Endothelial cell of umbilical vein (primary cell): ENCODE measurements around the gene SULT2B1. TPM values are rescaled to one million over a fixed set of nuclear protein-coding genes. Genes with fewer than 3 reads are reported as not detected.

Source experiments
- BruUV-seq: library from RNA; stranded (reverse); fragments of 400-500 nt; replicated peaks from 2 replicates; lab custom pipeline; 2021; lab: Mats Ljungman, UMichigan
- CTCF ChIA-PET: fragments of 300-600, 350-600 bp; sonication (Branson Sonifier 250); formaldehyde crosslinking; loops from one replicate; lab custom pipeline; 2021; ENCODE audit warnings: antibody characterized with exemption, inconsistent platforms; lab: Charles Lee
- POLR2A ChIA-PET: fragments of 300-600, 350-600 bp; sonication (Branson Sonifier 250); formaldehyde crosslinking; loops from one replicate; lab custom pipeline; 2021; ENCODE audit warnings: antibody characterized with exemption, inconsistent platforms; lab: Charles Lee
- DNase-seq: peaks from one replicate; pipeline ENCODE4 v3.0.0-alpha.2; 2011; ENCODE audit warnings: low read depth, low spot score
- FAIRE-seq: peaks from 2 replicates; lab custom pipeline; 2011; peaks lifted over from hg19 to GRCh38; lab: Jason Lieb, UNC
- H2AFZ ChIP-seq: 2 replicates; pipeline ENCODE4 v1.6.0; 2012; ENCODE audit warnings: low read depth, low read length, control low read depth, inconsistent platforms
- H3K27ac ChIP-seq: 2 replicates; pipeline ENCODE4 v1.5.1; 2011; ENCODE audit warnings: low read depth, mild to moderate bottlenecking, control low read depth, low read length, moderate library complexity; ENCODE audit not compliant: insufficient read depth
- H3K27me3 ChIP-seq, 2 experiments: 2 replicates each; pipeline versions ENCODE4 v1.6.0 to v1.6.1; 2011; ENCODE audit warnings: low read length in 2 of 2, mixed read lengths in 1 of 2; ENCODE audit not compliant: control insufficient read depth in 2 of 2, insufficient read depth in 2 of 2
- H3K36me3 ChIP-seq, 2 experiments: 2 replicates in 1 of 2; 3 replicates in 1 of 2; pipeline ENCODE4 v1.5.1; 2011; ENCODE audit warnings: low read length in 2 of 2, mild to moderate bottlenecking in 1 of 2, moderate library complexity in 1 of 2; ENCODE audit not compliant: control insufficient read depth in 2 of 2, insufficient read depth in 2 of 2; ENCODE audit errors: extremely low read depth in 1 of 2
- H3K4me1 ChIP-seq: 3 replicates; pipeline ENCODE4 v1.5.1; 2011; ENCODE audit warnings: mild to moderate bottlenecking, low read length; ENCODE audit not compliant: control insufficient read depth, insufficient read depth; ENCODE audit errors: extremely low read depth
- H3K4me2 ChIP-seq: 2 replicates; pipeline ENCODE4 v1.6.1; 2011; ENCODE audit warnings: low read length, control low read depth, mixed read lengths; ENCODE audit not compliant: insufficient read depth
- H3K4me3 ChIP-seq, 3 experiments: fragments of 200-600 bp in 1 of 3; sonication (generic), shearing (Covaris generic) in 1 of 3; replicated peaks in 1 of 3; 2 replicates each; pipeline ENCODE4 v1.5.1; 2011 to 2016; ENCODE audit warnings: control low read depth in 3 of 3, low read length in 3 of 3, mild to moderate bottlenecking in 2 of 3, inconsistent platforms in 1 of 3, low read depth in 1 of 3, moderate library complexity in 1 of 3; ENCODE audit not compliant: insufficient read depth in 1 of 3
- H3K79me2 ChIP-seq: 2 replicates; pipeline ENCODE4 v1.6.0; 2012; ENCODE audit warnings: low read length, inconsistent platforms; ENCODE audit not compliant: control insufficient read depth, insufficient read depth
- H3K9ac ChIP-seq: replicated peaks from 2 replicates; pipeline ENCODE3; 2011; ENCODE audit warnings: low read length, control low read depth; ENCODE audit not compliant: insufficient read depth; ENCODE audit errors: extremely low read depth
- H3K9me1 ChIP-seq: replicated peaks from 3 replicates; pipeline ENCODE4 v1.6.0; 2011; ENCODE audit warnings: mild to moderate bottlenecking, low read length; ENCODE audit not compliant: control insufficient read depth, insufficient read depth; ENCODE audit errors: extremely low read depth
- H3K9me3 ChIP-seq: replicated peaks from 2 replicates; pipeline ENCODE4 v1.5.1; 2012; ENCODE audit warnings: low read length, inconsistent platforms; ENCODE audit not compliant: control insufficient read depth, insufficient read depth
- H4K20me1 ChIP-seq: replicated peaks from 2 replicates; pipeline ENCODE3; 2011; ENCODE audit warnings: mild to moderate bottlenecking, low read length; ENCODE audit not compliant: control insufficient read depth, insufficient read depth; ENCODE audit errors: extremely low read depth
- EZH2 ChIP-seq: IDR thresholded peaks from 2 replicates; pipeline ENCODE4 v1.6.1; 2012; ENCODE audit warnings: borderline replicate concordance, low read depth, mild to moderate bottlenecking, moderate library complexity, low read length, inconsistent platforms; ENCODE audit not compliant: severe bottlenecking
- FOS ChIP-seq: IDR thresholded peaks from 2 replicates; pipeline ENCODE4 v1.6.1; 2011; ENCODE audit warnings: mild to moderate bottlenecking, low read length, moderate library complexity, borderline replicate concordance; ENCODE audit not compliant: insufficient read depth
- GATA2 ChIP-seq: IDR thresholded peaks from 2 replicates; pipeline ENCODE4 v1.7.0; 2011; ENCODE audit warnings: low read depth, mild to moderate bottlenecking, moderate library complexity, mixed read lengths, low read length; ENCODE audit not compliant: insufficient read length, insufficient read depth
- JUN ChIP-seq: IDR thresholded peaks from 2 replicates; pipeline ENCODE4 v1.6.1; 2011; ENCODE audit warnings: borderline replicate concordance, low read depth; ENCODE audit not compliant: insufficient read length, insufficient read depth
- MYC ChIP-seq: IDR thresholded peaks from one replicate; pipeline ENCODE4 v1.6.1; 2011; ENCODE audit warnings: mild to moderate bottlenecking, low read depth, low read length
- POLR2A ChIP-seq: IDR thresholded peaks from 2 replicates; pipeline ENCODE4 v1.6.1; 2012; ENCODE audit warnings: low read depth, mild to moderate bottlenecking, control low read depth, low read length
- POLR2AphosphoS5 ChIP-seq: IDR thresholded peaks from 2 replicates; pipeline ENCODE4 v1.6.1; 2012; ENCODE audit warnings: low read depth, mild to moderate bottlenecking, control low read depth, low read length, moderate library complexity; ENCODE audit not compliant: insufficient read depth
- dilution Hi-C: fragments of 300-500 bp; cut with MboI; formaldehyde crosslinking; loops from one replicate; pipeline ENCODE4 v1.15.0; 2019; ENCODE audit warnings: low sequenced_read_pairs; ENCODE audit not compliant: extremely low pct_ligation_motif_present
- intact Hi-C: fragments of 100-400 bp; cut with micrococcal nuclease; formaldehyde crosslinking; loops from one replicate; pipeline ENCODE4 v1.10.0; 2022
- polyA plus RNA-seq, 4 experiments: library from polyadenylated mRNA; depleted of rRNA in 3 of 4; stranded (reverse) in 3 of 4; unstranded in 1 of 4; fragments of >200 nt; gene quantifications; 2 replicates each; pipeline versions ENCODE4 v1.2.1 to v1.2.3, GENCODE V29; 2011 to 2012; ENCODE audit warnings: missing spikeins in 1 of 4
- total RNA-seq: library from RNA; stranded (reverse); gene quantifications from 2 replicates; pipeline ENCODE4 v1.2.3, GENCODE V29; 2021
- TF ChIP-seq, protein P1 (sequence below): IDR thresholded peaks from 2 replicates; pipeline ENCODE4 v1.6.1; 2011; ENCODE audit not compliant: insufficient read depth, insufficient read length
- TF ChIP-seq, protein P2 (sequence below), 2 donors: IDR thresholded peaks; 1 replicate in 1 of 2; 2 replicates in 1 of 2; pipeline ENCODE4 v1.5.1; 2011; ENCODE audit warnings: low read length in 2 of 2, mild to moderate bottlenecking in 2 of 2, moderate library complexity in 2 of 2, control low read depth in 1 of 2, inconsistent platforms in 1 of 2, low read depth in 1 of 2; ENCODE audit not compliant: insufficient read depth in 1 of 2; ENCODE audit errors: extremely low read depth in 1 of 2

Gene SULT2B1
- total and polyA plus RNA-seq, 2 donors (not counting 3 experiments of a cell fraction or from before 2014, with no cell fraction given) = not detected

GRCh38 chr19:48618916-48619691 lies 67.1 kb downstream of the SULT2B1 start, which contains the start of the genes RPL18 and SPHK2:
RPL18 (minus strand) TSS chr19:48619178; CDS start chr19:48619143, 35 bp downstream.
SPHK2 (plus strand) TSS chr19:48619506; CDS start chr19:48620515, 1,009 bp downstream.
- peaks cover 38% of the 10 kb centered on the region for H3K79me2 ChIP-seq
- DNase-seq = peak; percentile 100
- peaks cover 31% of the 10 kb centered on the region for H3K4me1 ChIP-seq
- H4K20me1 ChIP-seq = no peaks in the 10 kb centered on the region
- POLR2A ChIA-PET = interaction anchor here (0.5 to 1.6 kb wide), 13 partner anchors 10 to 374 kb away, joined by 3 to 15 read pairs (median 4); partner anchors contain the start of genes GYS1 and RUVBL2
- dilution Hi-C loops (no loop called here), intact Hi-C loops (loop anchor here (1.0 kb wide), 1 partner anchor 18 kb away; the partner anchor contains the start of gene DBP)
- H3K9ac ChIP-seq = peak within 1 kb of the TSS; percentile 99
- H3K36me3 ChIP-seq = peaks cover 19 to 24% of the 10 kb centered on the region in 2 experiments
- no peaks in the 10 kb centered on the region for H3K27me3 ChIP-seq
- no TSS peak for BruUV-seq
- no peaks in the 10 kb centered on the region for H3K9me3 ChIP-seq
- peak within 1 kb of the TSS; percentile 99 for H3K4me2 ChIP-seq
- H3K9me1 ChIP-seq = no peaks in the 10 kb centered on the region
- H2AFZ ChIP-seq = peak within 1 kb of the TSS; percentile 81
- TF ChIP-seq POLR2AphosphoS5 (peak; percentile 98), JUN (peak; percentile 2), FOS (peak; percentile 18), MYC (peak; percentile 47), GATA2 (peak; percentile 23), POLR2A (peak; percentile 96), EZH2 (no peak)
- TF ChIP-seq, protein P1, sequence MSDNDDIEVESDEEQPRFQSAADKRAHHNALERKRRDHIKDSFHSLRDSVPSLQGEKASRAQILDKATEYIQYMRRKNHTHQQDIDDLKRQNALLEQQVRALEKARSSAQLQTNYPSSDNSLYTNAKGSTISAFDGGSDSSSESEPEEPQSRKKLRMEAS = peak; percentile 59
- TF ChIP-seq, protein P2, sequence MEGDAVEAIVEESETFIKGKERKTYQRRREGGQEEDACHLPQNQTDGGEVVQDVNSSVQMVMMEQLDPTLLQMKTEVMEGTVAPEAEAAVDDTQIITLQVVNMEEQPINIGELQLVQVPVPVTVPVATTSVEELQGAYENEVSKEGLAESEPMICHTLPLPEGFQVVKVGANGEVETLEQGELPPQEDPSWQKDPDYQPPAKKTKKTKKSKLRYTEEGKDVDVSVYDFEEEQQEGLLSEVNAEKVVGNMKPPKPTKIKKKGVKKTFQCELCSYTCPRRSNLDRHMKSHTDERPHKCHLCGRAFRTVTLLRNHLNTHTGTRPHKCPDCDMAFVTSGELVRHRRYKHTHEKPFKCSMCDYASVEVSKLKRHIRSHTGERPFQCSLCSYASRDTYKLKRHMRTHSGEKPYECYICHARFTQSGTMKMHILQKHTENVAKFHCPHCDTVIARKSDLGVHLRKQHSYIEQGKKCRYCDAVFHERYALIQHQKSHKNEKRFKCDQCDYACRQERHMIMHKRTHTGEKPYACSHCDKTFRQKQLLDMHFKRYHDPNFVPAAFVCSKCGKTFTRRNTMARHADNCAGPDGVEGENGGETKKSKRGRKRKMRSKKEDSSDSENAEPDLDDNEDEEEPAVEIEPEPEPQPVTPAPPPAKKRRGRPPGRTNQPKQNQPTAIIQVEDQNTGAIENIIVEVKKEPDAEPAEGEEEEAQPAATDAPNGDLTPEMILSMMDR (IDR thresholded peaks at IDR 0.05; ENCODE audit: extremely low read depth in 1 of 2, insufficient read depth in 1 of 2, low read depth in 1 of 2, low read length in 2 of 2) = no peak
- H3K27ac ChIP-seq = peak within 1 kb of the TSS; percentile 86
- CTCF ChIA-PET = interaction anchor here (0.7 to 1.4 kb wide), 4 partner anchors 10 to 27 kb away, joined by 3 to 12 read pairs (median 4); partner anchors contain the start of gene CA11
- peak; percentile 99 for FAIRE-seq
- peak within 1 kb of the TSS; percentile 85 to 99 (median 96) for H3K4me3 ChIP-seq
